PC-9 (cell line): Measurements from ENCODE around the gene TXNDC2.

Source experiments
- CTCF ChIP-seq: fragments of 200-600 bp; sonication (generic); conservative IDR thresholded peaks from 2 replicates; pipeline ENCODE4 v1.6.1; 2017; ENCODE audit warnings: mixed run types, antibody characterized with exemption, mild to moderate bottlenecking, moderate library complexity
- EZH2 ChIP-seq: fragments of 200-600 bp; sonication (generic); IDR thresholded peaks from 2 replicates; pipeline ENCODE4 v1.8.0; 2017; ENCODE audit warnings: antibody characterized with exemption, low read depth

- TF ChIP-seq EZH2 (no peak), CTCF (no peak)
Measured at GRCh38 chr18:9916808-9917207, 31.0 kb downstream of the TXNDC2 start.
